GM12864 (cell line): ENCODE results near the gene AKAIN1.

Experiments
- DNase-seq: peaks from one replicate; pipeline ENCODE4 v3.0.0-alpha.2; 2011; ENCODE audit warnings: low read depth
- H3K4me3 ChIP-seq: 2 replicates; pipeline ENCODE4 v1.5.1; 2011; ENCODE audit warnings: mild to moderate bottlenecking, low read depth, low read length, control low read depth
- CTCF ChIP-seq: IDR thresholded peaks from 2 replicates; pipeline ENCODE4 v1.5.1; 2011; ENCODE audit warnings: low read depth, mild to moderate bottlenecking, moderate library complexity, low read length, control low read depth, inconsistent platforms; ENCODE audit errors: missing control alignments

The AKAIN1 gene

GRCh38 chr18:5137261-5137660 is 59.8 kb downstream of the AKAIN1 start:
- H3K4me3 ChIP-seq = no peak overlapping the region
- no peak for TF ChIP-seq CTCF
- no peak for DNase-seq

- TF ChIP-seq CTCF = no peak
- DNase-seq = no peak
These were observed 64.1 kb downstream of the AKAIN1 start for GRCh38 chr18:5132987-5133386.

GRCh38 chr18:5122272-5122671 is 74.8 kb downstream of the AKAIN1 start:
- DNase-seq = no peak
- H3K4me3 ChIP-seq = no peak overlapping the region
- no peak for TF ChIP-seq CTCF

More at GRCh38 chr18:5132987-5133386, 64.1 kb downstream of the AKAIN1 start:
- H3K4me3 ChIP-seq = no peak overlapping the region

- DNase-seq = no peak
- no peak overlapping the region for H3K4me3 ChIP-seq
- no peak for TF ChIP-seq CTCF
These were observed 86.8 kb downstream of the AKAIN1 start for GRCh38 chr18:5110266-5110665.

- TF ChIP-seq CTCF = no peak
- DNase-seq = no peak
- H3K4me3 ChIP-seq = no peak overlapping the region
These were observed 89.1 kb downstream of the AKAIN1 start for GRCh38 chr18:5107988-5108387.

GRCh38 chr18:5106730-5107129 is 90.3 kb downstream of the AKAIN1 start:
- peak; percentile 41 for TF ChIP-seq CTCF
- no peak overlapping the region for H3K4me3 ChIP-seq
- DNase-seq = no peak

GRCh38 chr18:5104246-5104645 is 92.8 kb downstream of the AKAIN1 start:
- no peak for DNase-seq
- TF ChIP-seq CTCF = no peak
- no peak overlapping the region for H3K4me3 ChIP-seq
